GM19240 (cell line): ENCODE measurements around the gene BTBD19.
"Not testable (repeated sequence)": the region's sequence is repeated elsewhere in the genome, so short reads cannot be mapped to it uniquely, and the experiment has no call there.

Source experiments
- DNase-seq: peaks from one replicate; pipeline ENCODE4 v3.0.0; 2011; ENCODE audit warnings: low spot score; ENCODE audit not compliant: insufficient read length

The BTBD19 gene

GRCh38 chr1:44787506-44787905, 20.8 kb upstream of the BTBD19 start:
- DNase-seq = no peak

GRCh38 chr1:44788120-44788860, 20.0 kb upstream of the BTBD19 start, which contains the start of gene BEST4:
BEST4 (minus strand) TSS chr1:44788170; CDS start chr1:44787705, 465 bp downstream.
- DNase-seq = no peak

- DNase-seq = no peak
Measured at GRCh38 chr1:44790968-44791801, 17.1 kb upstream of the BTBD19 start.

- no peak for DNase-seq
Measured at GRCh38 chr1:44792736-44793502, 15.4 kb upstream of the BTBD19 start.

GRCh38 chr1:44797886-44798285, 10.4 kb upstream of the BTBD19 start:
- not testable (repeated sequence) for DNase-seq

- DNase-seq = no peak
Measured at GRCh38 chr1:44798481-44799365, 9.6 kb upstream of the BTBD19 start.

- peak; percentile 98 for DNase-seq
Measured at GRCh38 chr1:44799770-44800584, 8.3 kb upstream of the BTBD19 start, which contains the start of gene PLK3. PLK3 (plus strand) TSS chr1:44800377; CDS start chr1:44800464, 87 bp downstream.

- DNase-seq = no peak
Measured at GRCh38 chr1:44801491-44802305, 6.6 kb upstream of the BTBD19 start.

- DNase-seq = no peak
Measured at GRCh38 chr1:44802306-44803061, 5.8 kb upstream of the BTBD19 start.

- DNase-seq = no peak
Measured at GRCh38 chr1:44803062-44803311, 5.3 kb upstream of the BTBD19 start.

- DNase-seq = no peak
Measured at GRCh38 chr1:44803312-44804095, 4.8 kb upstream of the BTBD19 start.

GRCh38 chr1:44805311-44806024, 2.9 kb upstream of the BTBD19 start:
- no peak for DNase-seq

- DNase-seq = no peak
Measured at GRCh38 chr1:44806025-44806703, 2.2 kb upstream of the BTBD19 start.

- DNase-seq = no peak
Measured at GRCh38 chr1:44806704-44807363, 1.5 kb upstream of the BTBD19 start, which contains the start of gene DYNLT4. DYNLT4 (minus strand) TSS chr1:44807351; CDS start chr1:44806668, 683 bp downstream.

GRCh38 chr1:44807364-44808062, 810 bp upstream of the BTBD19 start:
- DNase-seq = peak; percentile 61
